ENCODE data around the gene STIMATE.

DNA sequence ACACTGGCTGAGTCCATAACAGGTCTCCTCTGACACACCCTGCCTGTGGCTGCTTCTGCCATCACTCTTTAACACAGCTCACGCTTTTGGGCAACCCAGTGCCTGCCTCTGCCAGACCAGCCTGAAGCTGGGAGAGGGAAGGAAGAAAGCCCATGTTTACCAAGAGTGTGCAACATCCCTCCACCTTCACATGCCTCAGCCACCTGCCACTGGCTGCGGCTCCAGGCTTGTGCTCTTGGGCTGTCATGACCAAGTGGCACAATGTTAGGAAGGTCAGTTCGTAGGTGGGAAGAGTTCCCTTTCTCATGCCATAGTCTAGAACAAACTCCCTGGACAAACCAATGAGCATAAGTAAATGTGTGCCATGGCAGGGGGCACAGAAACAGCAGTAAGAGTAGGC, 20.3 kb downstream of the STIMATE start:
- TF ChIP-seq ASH2L (IDR thresholded peaks at IDR 0.05; ENCODE audit: borderline replicate concordance, low read depth) (no peak), HCFC1 (IDR thresholded peaks at IDR 0.05; ENCODE audit: low read length) (no peak), TARDBP (IDR thresholded peaks at IDR 0.05; ENCODE audit: borderline replicate concordance) (no peak), EGR1 (IDR thresholded peaks at IDR 0.05; ENCODE audit: borderline replicate concordance in 1 of 2, low read depth in 2 of 2, low read length in 2 of 2) (no peak), POLR2A (IDR thresholded peaks at IDR 0.05; ENCODE audit: low read depth, low read length) (no peak), CBX5 (IDR thresholded peaks at IDR 0.05; ENCODE audit: low read depth) (no peak), EZH2 (IDR thresholded peaks at IDR 0.05; ENCODE audit: borderline replicate concordance, control insufficient read depth, low read depth, low read length) (no peak), CTCF (IDR thresholded peaks at IDR 0.05 in 2 of 3, conservative IDR thresholded peaks at IDR 0.05 in 1 of 3; ENCODE audit: control insufficient read depth in 2 of 3, extremely low read depth in 1 of 3, insufficient read depth in 1 of 3, low read depth in 3 of 3, low read length in 3 of 3) (no peak), BRCA1 (IDR thresholded peaks at IDR 0.05; ENCODE audit: low read depth, low read length) (no peak), IKZF1 (conservative IDR thresholded peaks at IDR 0.05) (no peak)
- TF ChIP-seq, protein P1, sequence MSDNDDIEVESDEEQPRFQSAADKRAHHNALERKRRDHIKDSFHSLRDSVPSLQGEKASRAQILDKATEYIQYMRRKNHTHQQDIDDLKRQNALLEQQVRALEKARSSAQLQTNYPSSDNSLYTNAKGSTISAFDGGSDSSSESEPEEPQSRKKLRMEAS (IDR thresholded peaks at IDR 0.05; ENCODE audit: low read depth, low read length) = no peak

Measured in GM12878 (cell line).